Heart right ventricle (tissue), 16 donors: ENCODE data around the gene LHX4. TPM values are rescaled to one million over a fixed set of nuclear protein-coding genes. Genes with fewer than 3 reads are reported as not detected.

Experiments
- ATAC-seq, 8 donors: fragments of 200-7000 bp; cut with Tn5 transposase; one replicate each; pipeline ENCODE4 v1.9.1; 2020; ENCODE audit warnings: mild to moderate bottlenecking in 8 of 8, moderate library complexity in 8 of 8, moderate number of reproducible peaks in 1 of 8
- DNase-seq, 2 donors: peaks; one replicate each; pipeline ENCODE4 v3.0.0-alpha.2; 2020
- H3K27ac ChIP-seq, 10 donors: fragments of 200-600 bp; sonication (generic) in 2 of 10; one replicate each; pipeline versions ENCODE4 v1.5.0 to v1.8.0; 2020 to 2022; ENCODE audit warnings: mild to moderate bottlenecking in 3 of 10
- H3K27me3 ChIP-seq, 7 donors: fragments of 200-600 bp; one replicate each; pipeline ENCODE4 v1.8.0; 2021 to 2022; ENCODE audit warnings: mild to moderate bottlenecking in 2 of 7
- H3K36me3 ChIP-seq, 9 donors: fragments of 200-600 bp; sonication (generic) in 1 of 9; one replicate each; pipeline versions ENCODE4 v1.5.0 to v1.8.0; 2020 to 2022; ENCODE audit warnings: mild to moderate bottlenecking in 2 of 9
- H3K4me1 ChIP-seq, 9 donors: fragments of 200-600 bp; sonication (generic) in 1 of 9; one replicate each; pipeline versions ENCODE4 v1.5.0 to v1.8.0; 2020 to 2022; ENCODE audit warnings: mild to moderate bottlenecking in 4 of 9
- H3K4me3 ChIP-seq, 10 donors: fragments of 200-600 bp; sonication (generic) in 2 of 10; one replicate each; pipeline versions ENCODE4 v1.5.0 to v1.8.0; 2020 to 2022; ENCODE audit warnings: mild to moderate bottlenecking in 7 of 10, moderate library complexity in 2 of 10
- H3K9me3 ChIP-seq, 11 donors: fragments of 200-600 bp in 10 of 11; sonication (generic) in 2 of 11; one replicate each; pipeline versions ENCODE4 v1.5.0 to v1.8.0; 2013 to 2022; ENCODE audit warnings: mild to moderate bottlenecking in 2 of 11, control low read depth in 1 of 11, moderate library complexity in 1 of 11
- CTCF ChIP-seq, 9 donors: fragments of 200-600 bp; sonication (generic) in 2 of 9; IDR thresholded peaks; one replicate each; pipeline versions ENCODE4 v1.5.0 to v1.8.0; 2021 to 2022; ENCODE audit warnings: antibody characterized with exemption in 9 of 9, mild to moderate bottlenecking in 5 of 9, moderate library complexity in 1 of 9
- WGBS, 2 donors: extraction: QIAGEN DNeasy Blood & Tissue Kit; methylation state at CpG; one replicate each; pipeline ENCODE4 v1.1.7; 2013; ENCODE audit warnings: inconsistent platforms in 1 of 2; 5-methylcytosine and 5-hydroxymethylcytosine counted together
- intact Hi-C, 10 donors: fragments of 100-400 bp; cut with DNase I; formaldehyde crosslinking; loops; one replicate each; pipeline versions ENCODE4 v1.11.1 to v1.14.2; 2022
- polyA plus RNA-seq, 2 donors: library from polyadenylated mRNA; stranded (reverse); fragments of 200-250 nt; gene quantifications; one replicate each; pipeline ENCODE4 v1.2.3, GENCODE V29; 2013
- total RNA-seq, 10 donors: library from RNA; stranded (reverse); fragmentation: NEBNext Ultra II Directional in 3 of 10; extraction: Animal tissue kit (Norgen Biotek cat#: 25700) in 3 of 10; gene quantifications; one replicate each; pipeline versions ENCODE4 v1.2.1 to v1.2.4, GENCODE V29; 2021 to 2023
- donor health status: Arrhythmogenic right ventricular cardiomyopathy.
- donor health status: ischemic (EF 13 %, LVEDD 7.1; RV severe dilation, severe dysfunction).
- donor health status: healthy with polysubstance abuse.
- donor health status: DM: no; HTN: yes; CAD: no.
- donor health status: DM: no; HTN: no; CAD: no.
- donor health status: ischemic (EF 25% LVEDD 6.9; RV normal size, moderate dysfunction).
- donor health status: ischemic (EF 25% LVEDD 5.7; RV mildly dilated, moderate dysfunction).
- donor health status: healthy.
- donor health status: DM: yes; HTN: yes; CAD: no.
- donor health status: Ischemic cardiomyopathy.
- donor health status: ischemic (EF 35%, LVEDD 5.7; RV mildly dilated, moderate dysfunction).
- donor health status: nonischemic (EF 11% LVEDD 7.7; RV severe dilation, severe dysfunction).
- donor health status: DM: yes; HTN: yes; CAD: no.
- donor health status: PGD.
- donor health status: ischemic (EF 29% LVEDD 5.4; RV normal size, mild dysfunction).
- donor health status: nonischemic (EF 23%, LVEDD 6.1; RV moderate dilation, normal function).

Gene LHX4
- total and polyA plus RNA-seq, 12 donors: under 0.01 TPM; not detected in 11

- H3K9me3 ChIP-seq: no peaks in the 10 kb centered on the region
- ATAC-seq (no peak), DNase-seq (no peak)
- peaks cover 0 to 20% (median 0%) of the 10 kb centered on the region in 9 donors for H3K4me1 ChIP-seq
- WGBS, 2 donors: 74 to 75% methylated on average over 5 of the region's 5 CpGs
- H3K36me3 ChIP-seq: no peaks in the 10 kb centered on the region
- no peak overlapping the region for H3K4me3 ChIP-seq
- TF ChIP-seq CTCF (IDR thresholded peaks at IDR 0.05): no peak
- no peak overlapping the region for H3K27ac ChIP-seq
- intact Hi-C loops: no loop called here
- peaks cover 0 to 29% (median 11%) of the 10 kb centered on the region in 7 donors for H3K27me3 ChIP-seq
These were observed 37.9 kb downstream of the LHX4 start for GRCh38 chr1:180267761-180268555.

GRCh38 chr1:180268556-180269075 is 38.6 kb downstream of the LHX4 start:
- H3K36me3 ChIP-seq: peaks cover 0 to under 1% (median 0%) of the 10 kb centered on the region in 9 donors
- no peak for ATAC-seq
- H3K9me3 ChIP-seq: no peaks in the 10 kb centered on the region
- peaks cover 0 to 22% (median 7%) of the 10 kb centered on the region in 7 donors for H3K27me3 ChIP-seq
- DNase-seq: no peak
- no peak for TF ChIP-seq CTCF (IDR thresholded peaks at IDR 0.05)
- intact Hi-C loops: no loop called here
- H3K27ac ChIP-seq: no peak overlapping the region
- WGBS, 2 donors: 76 to 77% methylated on average over 9 of the region's 9 CpGs
- H3K4me1 ChIP-seq: peaks cover 0 to 19% (median 0%) of the 10 kb centered on the region in 9 donors
- no peak overlapping the region for H3K4me3 ChIP-seq

GRCh38 chr1:180269645-180270529 is 39.8 kb downstream of the LHX4 start:
- intact Hi-C loops: no loop called here
- peaks cover 0 to 12% (median 3%) of the 10 kb centered on the region in 9 donors for H3K36me3 ChIP-seq
- TF ChIP-seq CTCF (IDR thresholded peaks at IDR 0.05): peak in 4 of 9 donors; percentile 15 to 30 (median 27)
- peaks cover 0 to 10% (median 0%) of the 10 kb centered on the region in 7 donors for H3K27me3 ChIP-seq
- no peak overlapping the region for H3K4me3 ChIP-seq
- no peaks in the 10 kb centered on the region for H3K9me3 ChIP-seq
- DNase-seq: no peak
- H3K27ac ChIP-seq: peak overlapping the region in 1 of 10 donors; percentile 44
- ATAC-seq: peak in 7 of 8 donors; percentile 14 to 70 (median 41)
- H3K4me1 ChIP-seq: peaks cover 0 to 19% (median 0%) of the 10 kb centered on the region in 9 donors
- 76 to 82% methylated on average over 14 of the region's 14 CpGs for WGBS, 2 donors
